ENCODE results near the gene SLC6A3.

- TF ChIP-seq CTCF (conservative IDR thresholded peaks at IDR 0.05 in 1 of 2, IDR thresholded peaks at IDR 0.05 in 1 of 2; ENCODE audit: extremely low read depth in 1 of 2, insufficient read depth in 1 of 2, low read depth in 1 of 2, low read length in 2 of 2) (no peak), EZH2 (IDR thresholded peaks at IDR 0.05; ENCODE audit: borderline replicate concordance, low read length) (no peak)
Observed at GRCh38 chr5:1362242-1363015, 82.8 kb downstream of the SLC6A3 start.
